Activated T-cell treated with anti-CD3 and anti-CD28 coated beads for 4 hours (primary cell): ENCODE data around the gene INO80C.

Experiments used
- DNase-seq: peaks from one replicate; pipeline ENCODE4 v3.0.0-alpha.2; 2020

Gene INO80C

GRCh38 chr18:35497370-35498197, at the start of gene INO80C:
TSS of gene INO80C (minus strand) at chr18:35497960. CDS start at chr18:35497874, 86 bp downstream.
- peak; percentile 89 for DNase-seq

- no peak for DNase-seq
These were observed 49.3 kb upstream of the INO80C start for GRCh38 chr18:35547008-35547605.

GRCh38 chr18:35542356-35542755, 44.6 kb upstream of the INO80C start:
- no peak for DNase-seq

DNA sequence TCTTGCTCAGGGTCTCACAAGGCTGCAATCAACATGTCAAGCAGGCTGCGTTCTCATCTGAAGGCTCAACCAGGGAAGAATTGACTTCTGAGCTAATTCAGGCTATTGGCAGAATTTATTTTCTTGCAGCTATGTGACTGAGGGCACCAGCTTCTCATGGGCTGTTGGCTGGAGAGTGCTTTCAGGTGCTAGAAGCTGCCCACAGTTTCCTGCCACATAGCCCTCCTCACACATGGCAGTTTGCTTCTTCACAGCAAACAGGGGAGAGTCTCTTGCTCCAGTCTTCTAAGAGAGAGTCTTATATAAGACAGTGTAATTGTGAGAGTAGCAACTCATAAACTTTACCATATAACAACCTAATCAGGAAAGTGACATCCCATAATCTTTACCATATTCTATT, 37.5 kb upstream of the INO80C start:
- DNase-seq = no peak

GRCh38 chr18:35533916-35534405, 36.2 kb upstream of the INO80C start:
- DNase-seq = no peak

DNA sequence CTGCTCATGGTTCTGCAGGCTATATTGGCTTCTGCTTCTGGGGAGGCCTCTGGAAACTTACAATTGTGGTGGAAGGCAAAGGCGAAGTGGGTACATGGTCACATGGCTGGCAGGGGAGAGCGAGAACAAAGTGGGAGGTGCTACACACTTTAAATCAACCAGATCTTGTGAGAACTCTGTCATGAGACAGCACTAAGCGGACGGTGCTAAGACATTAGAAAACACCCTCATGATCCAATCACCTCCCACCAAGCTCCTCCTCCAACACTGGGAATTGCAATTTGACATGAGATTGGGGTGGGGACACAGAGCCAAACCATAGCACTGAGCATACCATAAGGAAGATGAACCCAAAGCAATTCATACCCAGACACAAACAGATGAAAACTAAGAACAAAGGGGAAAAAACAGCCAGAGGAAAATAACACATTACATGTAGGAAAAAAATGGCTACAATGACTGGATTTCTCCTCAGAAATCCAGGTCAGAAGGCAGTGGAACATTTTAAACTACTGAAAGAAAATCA, 31.1 kb upstream of the INO80C start:
- no peak for DNase-seq

DNA sequence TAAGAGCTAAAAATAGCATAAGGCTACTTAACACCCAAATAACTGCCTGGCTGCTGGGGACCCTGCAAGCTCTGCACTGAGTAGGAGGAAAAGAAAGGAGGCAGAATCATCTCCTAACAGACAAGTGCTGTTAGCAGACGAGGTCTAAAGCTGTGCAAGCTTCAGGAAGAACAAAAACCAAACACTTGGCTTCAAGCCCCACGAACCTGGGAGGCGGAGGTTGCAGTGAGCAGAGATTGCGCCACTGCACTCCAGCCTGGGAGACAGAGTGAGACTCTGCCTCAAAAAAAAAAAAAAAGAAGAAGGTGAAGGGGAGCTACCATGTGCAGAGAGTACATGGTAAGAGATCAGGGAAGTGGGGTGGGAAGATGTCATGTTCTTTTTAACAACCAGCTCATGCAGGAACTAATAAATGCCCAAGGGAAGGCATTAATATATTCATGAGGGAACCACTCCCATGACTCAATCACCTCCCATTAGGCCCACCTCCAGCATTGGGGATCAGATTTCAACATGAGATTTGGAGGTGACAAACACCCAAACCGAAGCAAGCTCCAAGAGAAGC, 28.8 kb upstream of the INO80C start:
- DNase-seq = no peak

DNA sequence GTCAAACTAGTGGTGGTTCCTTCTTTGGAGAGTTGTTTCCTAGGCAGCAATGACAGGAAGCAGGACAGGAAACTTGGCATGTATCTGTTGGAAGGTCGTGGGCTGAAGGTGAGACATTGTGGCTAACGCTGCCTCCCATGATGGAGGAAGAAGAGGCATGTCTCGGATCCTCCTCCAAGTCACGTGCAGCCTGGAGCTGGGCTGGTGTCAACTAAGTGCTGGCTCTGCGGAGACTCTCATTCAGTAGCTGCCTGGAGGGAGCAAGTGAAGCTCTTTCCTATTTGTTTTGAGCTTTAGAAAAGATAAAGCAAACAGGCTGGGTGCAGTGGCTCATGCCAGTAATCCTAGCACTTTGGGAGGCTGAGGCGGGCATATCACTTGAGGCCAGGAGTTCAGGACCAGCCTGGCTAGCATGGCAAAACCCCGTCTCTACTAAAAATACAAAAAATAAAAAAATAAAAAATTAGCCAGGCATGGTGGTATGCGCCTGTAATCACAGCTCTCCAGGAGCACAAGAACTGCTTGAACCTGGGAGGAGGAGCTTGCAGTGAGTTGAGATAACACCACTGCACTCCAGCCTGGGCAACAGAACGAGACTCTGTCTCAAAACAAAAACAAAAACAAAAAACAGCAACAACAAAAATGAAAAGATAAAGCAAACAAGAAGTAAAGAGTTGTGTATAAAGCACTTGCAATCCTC, 28.2 kb upstream of the INO80C start:
- no peak for DNase-seq

GRCh38 chr18:35524226-35524625, 26.5 kb upstream of the INO80C start:
- no peak for DNase-seq

- DNase-seq = no peak
These were observed 24.6 kb upstream of the INO80C start for GRCh38 chr18:35522130-35522959.

DNA sequence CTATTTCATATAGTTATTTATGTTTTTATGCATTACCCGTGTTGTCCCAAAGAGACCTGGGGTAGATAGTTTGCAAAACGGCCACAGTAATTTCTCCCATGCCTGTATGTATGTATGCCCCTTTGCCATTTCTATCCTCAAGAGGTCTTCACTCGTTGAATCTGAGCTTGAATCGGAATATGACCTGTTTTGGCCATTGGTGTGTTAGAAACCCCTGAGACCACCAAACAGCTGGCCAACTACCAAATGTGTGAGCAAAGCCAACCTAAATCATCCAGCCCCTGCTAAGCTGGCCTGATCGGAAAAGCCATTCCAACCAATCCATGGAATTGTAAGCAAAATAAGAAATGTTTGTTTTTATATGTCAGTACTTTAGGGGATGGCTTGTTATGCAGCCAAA, 23.4 kb upstream of the INO80C start:
- DNase-seq = no peak

DNA sequence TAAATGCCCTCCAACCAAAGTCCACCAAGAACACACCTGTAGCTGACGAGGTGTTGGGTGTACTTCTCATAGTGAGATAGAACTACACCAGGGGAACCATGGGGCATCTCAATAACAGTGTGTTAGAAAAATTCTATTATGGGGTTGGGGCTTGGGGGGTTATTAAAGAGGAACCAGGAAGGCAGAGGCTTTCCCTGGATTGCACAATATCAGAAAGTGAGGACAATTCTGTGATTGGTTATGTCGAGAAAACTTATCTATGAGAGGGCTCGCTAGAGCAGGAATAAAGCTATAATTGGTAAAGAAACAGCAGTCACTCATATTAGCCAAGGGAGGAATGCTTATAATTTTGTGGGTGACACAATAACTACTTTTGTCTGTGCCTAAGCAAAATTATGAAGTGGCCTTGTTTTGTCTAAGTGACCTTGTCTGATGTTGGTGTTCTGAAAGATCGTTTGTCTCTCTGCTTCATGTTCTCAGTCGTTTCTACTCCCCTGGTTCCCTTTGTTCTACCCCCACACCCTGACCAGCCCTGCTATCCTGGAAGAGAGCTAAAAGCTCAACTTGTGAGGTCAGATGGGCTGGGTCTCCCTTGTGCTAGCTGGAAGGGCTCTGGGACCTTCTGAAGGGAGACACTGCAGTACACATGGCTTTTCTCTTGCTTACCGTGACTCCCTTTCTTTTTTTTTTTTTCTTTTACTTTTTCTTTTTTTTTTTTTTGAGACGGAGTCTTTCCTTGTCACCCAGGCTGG, 21.6 kb upstream of the INO80C start:
- DNase-seq = no peak

GRCh38 chr18:35517715-35518114, 20.0 kb upstream of the INO80C start:
- DNase-seq = no peak

DNA sequence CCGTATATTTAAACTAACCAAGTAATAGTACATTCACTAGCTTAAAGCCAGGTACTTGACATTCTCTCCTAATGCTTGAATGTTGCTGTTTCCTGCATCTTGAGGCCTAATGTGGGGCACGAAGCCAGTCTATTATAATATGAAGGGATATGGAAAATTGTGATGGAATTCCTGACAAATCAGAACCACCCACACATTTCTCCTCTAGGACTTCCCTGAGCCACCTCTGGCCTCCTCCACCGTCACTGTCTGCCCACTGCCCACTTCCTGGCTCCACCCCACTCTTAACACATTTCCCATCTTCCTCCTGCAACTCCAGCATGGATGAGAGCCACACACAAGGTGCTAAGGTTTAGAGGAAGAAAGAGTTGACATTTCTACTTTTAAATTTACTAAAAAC, 19.0 kb upstream of the INO80C start:
- DNase-seq = no peak

DNA sequence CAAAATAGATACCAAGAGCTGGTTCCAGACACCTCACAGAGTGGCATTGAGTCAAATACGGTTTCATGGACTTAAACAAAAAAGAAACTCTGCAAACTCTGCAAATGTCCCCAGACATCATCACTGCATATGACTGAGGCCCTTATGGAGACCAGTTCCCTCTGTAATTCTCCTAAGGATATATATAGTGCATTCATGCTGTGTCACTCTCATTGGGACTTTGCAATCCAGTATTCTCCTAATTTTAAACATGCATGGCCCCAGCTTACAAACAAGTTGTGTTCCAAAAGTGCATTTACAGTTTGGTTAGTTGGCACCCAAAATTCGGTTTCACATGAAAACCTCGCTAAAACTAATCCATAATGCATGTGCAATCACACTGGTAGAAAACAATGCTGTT, 18.6 kb upstream of the INO80C start:
- no peak for DNase-seq

DNA sequence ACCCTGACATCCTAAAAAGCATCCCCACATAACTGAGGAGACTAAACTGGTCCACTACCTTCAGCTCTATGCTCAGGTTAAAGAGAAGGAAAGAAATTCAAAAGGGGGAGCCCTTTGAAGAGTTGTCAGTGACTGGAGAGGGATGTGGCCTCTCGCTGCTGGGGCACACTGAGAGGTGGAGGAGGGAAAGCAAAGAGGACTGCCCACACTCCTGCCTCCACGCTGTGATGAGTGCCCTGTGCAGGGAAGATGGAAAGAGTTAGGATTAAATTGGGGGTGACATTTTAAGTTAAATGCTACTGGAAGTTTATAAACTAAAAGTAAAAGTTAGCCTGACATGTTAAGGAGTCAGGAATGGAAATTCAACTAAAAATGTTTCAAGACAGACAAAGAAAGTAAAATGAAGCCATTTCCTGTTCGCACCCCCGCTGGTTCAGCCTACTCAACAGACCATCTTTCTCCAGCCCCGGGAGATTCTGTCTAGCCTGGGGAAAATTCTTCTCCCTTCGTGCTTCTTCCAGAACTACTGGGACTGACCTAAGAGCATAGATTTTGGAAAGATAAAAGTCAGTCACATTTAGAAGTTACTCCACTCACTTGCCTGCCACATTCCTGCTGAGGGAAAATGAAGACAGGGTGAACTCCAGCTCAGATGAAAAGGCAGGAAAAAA, 17.8 kb upstream of the INO80C start:
- DNase-seq = no peak

DNA sequence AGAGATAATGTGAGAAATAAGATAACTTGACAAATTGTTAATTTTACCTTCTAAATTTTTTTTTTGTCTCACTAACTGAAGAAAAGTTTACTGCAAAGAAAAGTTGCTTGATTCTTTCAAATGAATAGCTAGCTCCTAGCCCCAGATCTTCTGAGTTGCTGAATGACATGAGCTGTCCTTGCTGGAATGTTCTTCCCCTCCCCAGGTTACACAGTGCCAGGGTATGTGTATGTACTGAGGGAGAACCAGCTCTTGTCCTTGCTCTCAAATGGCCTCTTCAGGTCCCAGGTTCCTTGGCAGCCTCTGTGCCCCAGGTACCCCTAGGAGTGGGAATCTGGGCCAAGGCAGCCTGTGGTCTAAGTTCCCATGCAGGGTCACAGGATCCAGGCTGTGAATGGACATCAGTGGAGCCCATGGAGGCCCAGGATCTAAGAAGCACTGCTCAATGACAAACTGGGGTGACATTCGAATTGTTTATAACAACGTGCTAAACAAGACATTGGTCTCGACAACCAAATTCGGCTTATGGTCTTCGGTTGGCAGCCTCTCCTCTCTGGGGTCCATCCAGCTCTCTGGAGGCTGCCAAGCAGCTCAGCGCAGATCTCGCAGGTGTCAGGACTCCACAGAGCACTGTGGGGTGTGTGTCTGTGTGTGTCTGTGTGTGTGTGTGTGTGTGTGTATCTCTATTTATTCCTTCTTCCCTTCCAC, 17.1 kb upstream of the INO80C start:
- DNase-seq = no peak

DNA sequence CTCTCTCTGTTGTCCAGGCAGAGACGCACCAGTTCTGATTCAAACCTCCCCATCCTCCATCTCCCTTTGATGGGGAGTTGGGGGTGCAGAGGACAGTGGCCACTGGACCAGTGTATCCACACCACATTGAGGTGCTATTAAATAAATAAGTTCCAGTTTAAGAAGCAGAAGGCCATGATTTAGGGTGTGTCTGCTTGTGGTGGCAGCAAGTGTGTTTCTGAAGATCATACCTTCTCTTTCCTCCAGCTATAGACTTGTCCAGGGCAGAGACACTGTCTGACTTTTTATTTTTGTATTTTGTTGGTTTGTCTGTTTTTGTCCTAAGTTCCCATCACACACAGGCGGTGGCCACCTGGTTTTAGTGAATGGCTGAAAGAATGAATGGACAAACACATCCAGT, 16.5 kb upstream of the INO80C start:
- DNase-seq = no peak

- no peak for DNase-seq
These were observed 15.6 kb upstream of the INO80C start for GRCh38 chr18:35513181-35513936.

DNA sequence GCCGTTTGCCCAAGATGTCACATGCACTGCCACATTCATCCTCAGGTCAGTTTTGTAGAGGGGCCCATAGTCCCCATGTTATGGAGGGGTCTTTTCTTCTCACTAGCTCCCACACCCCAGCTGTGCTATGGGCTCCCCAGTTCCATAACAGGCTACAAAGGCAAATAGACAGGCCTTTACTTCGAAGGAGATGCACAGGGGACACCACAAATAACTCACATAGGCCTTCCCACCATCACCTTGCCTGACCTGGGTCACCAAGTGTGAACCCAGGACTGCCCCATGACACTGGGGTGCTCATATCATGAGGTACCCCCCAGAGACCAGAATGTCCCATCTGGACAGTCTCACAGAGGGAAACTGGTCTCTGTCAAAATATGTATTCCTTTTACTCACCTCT, 15.0 kb upstream of the INO80C start:
- DNase-seq = no peak
